Measurements from ENCODE around the gene HDGFL2. TPM values are rescaled to one million over a fixed set of nuclear protein-coding genes. Genes with fewer than 3 reads are reported as not detected.
A peak's percentile ranks its signal among the peaks of the same experiment; 100 is the strongest.

The HDGFL2 gene
- total and polyA plus RNA-seq, 4 donors: 36.5 to 47.0 (median 38.8) TPM

- Histone ChIP-seq H3K9me3 (ENCODE audit: control insufficient read depth in 4 of 4, insufficient read depth in 3 of 4, low read length in 3 of 4) (no peaks in the 10 kb centered on the region), H3K27me3 (ENCODE audit: control insufficient read depth in 3 of 3, insufficient read depth in 3 of 3, low read length in 2 of 3) (no peaks in the 10 kb centered on the region), H3K9ac (ENCODE audit: insufficient read depth in 1 of 2, low read length in 2 of 2) (no peak overlapping the region), H3K4me1 (ENCODE audit: control insufficient read depth in 5 of 5, insufficient read depth in 5 of 5, low read length in 5 of 5) (no peaks in the 10 kb centered on the region), H3K36me3 (ENCODE audit: control insufficient read depth in 4 of 4, insufficient read depth in 4 of 4, low read length in 4 of 4) (no peaks in the 10 kb centered on the region), H3K4me3 (no peak overlapping the region), H3K27ac (ENCODE audit: low read depth in 1 of 2, low read length in 1 of 2) (peak overlapping the region in 1 of 2 donors; percentile 64)
- ATAC-seq (ENCODE audit: insufficient read depth, low FRiP score): no peak
- 93 to 96% methylated on average over 6 of the region's 6 CpGs for WGBS, 2 donors
- TF ChIP-seq, protein P1, sequence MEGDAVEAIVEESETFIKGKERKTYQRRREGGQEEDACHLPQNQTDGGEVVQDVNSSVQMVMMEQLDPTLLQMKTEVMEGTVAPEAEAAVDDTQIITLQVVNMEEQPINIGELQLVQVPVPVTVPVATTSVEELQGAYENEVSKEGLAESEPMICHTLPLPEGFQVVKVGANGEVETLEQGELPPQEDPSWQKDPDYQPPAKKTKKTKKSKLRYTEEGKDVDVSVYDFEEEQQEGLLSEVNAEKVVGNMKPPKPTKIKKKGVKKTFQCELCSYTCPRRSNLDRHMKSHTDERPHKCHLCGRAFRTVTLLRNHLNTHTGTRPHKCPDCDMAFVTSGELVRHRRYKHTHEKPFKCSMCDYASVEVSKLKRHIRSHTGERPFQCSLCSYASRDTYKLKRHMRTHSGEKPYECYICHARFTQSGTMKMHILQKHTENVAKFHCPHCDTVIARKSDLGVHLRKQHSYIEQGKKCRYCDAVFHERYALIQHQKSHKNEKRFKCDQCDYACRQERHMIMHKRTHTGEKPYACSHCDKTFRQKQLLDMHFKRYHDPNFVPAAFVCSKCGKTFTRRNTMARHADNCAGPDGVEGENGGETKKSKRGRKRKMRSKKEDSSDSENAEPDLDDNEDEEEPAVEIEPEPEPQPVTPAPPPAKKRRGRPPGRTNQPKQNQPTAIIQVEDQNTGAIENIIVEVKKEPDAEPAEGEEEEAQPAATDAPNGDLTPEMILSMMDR (IDR thresholded peaks at IDR 0.05; ENCODE audit: control extremely low read depth, extremely low read depth): no peak
- DNase-seq: no peak
Measured at GRCh38 chr19:4519172-4519496, 47.0 kb downstream of the HDGFL2 start.

DNA sequence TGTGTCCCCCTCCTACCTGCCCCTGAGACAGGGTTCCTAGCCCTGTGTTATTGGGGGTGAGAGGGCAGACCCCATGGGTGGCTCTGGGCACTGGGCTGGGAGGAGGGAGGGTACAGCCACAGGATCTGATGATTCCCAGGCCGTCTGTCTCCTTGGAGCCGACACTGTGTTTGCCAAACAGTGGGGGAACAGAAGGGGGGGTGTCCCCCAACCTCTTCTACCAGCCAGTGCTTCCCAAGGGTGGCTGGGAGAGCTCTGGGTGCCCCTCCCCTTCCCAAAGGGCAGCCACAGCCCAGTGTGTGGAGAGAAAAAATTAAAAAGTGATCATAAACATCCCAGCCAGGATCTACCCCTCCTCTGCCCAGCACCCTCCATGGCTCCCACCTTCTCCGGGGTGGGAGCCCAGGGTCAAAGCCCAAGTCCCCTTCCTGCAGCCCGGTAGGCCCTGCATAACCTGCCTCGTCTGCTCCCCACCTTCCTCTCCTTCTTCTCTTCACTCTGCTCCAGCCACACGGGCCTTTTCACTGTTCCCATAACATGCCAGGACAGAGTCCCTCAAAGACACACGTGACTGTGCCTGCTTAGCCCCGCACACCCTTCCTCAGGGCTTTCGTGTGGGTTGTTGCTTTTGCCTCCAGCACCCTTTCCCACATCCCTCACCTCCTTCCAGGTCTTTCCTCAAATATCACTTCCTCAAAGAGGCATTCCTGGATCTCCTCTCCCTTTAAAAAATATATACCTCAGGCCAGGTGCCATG lies 47.6 kb downstream of the HDGFL2 start:
- no peak for ATAC-seq (ENCODE audit: insufficient read depth, low FRiP score)

GRCh38 chr19:4521170-4521887 lies 49.2 kb downstream of the HDGFL2 start:
- DNase-seq (no peak), ATAC-seq (ENCODE audit: insufficient read depth, low FRiP score) (no peak)
- no peak overlapping the region for H3K4me3 ChIP-seq
- no peak overlapping the region for H3K27ac ChIP-seq (ENCODE audit: low read depth in 1 of 2, low read length in 1 of 2)
- 78 to 83% methylated on average over 10 to 11 of the region's 11 CpGs for WGBS, 2 donors
- no peaks in the 10 kb centered on the region for H3K36me3 ChIP-seq (ENCODE audit: control insufficient read depth in 4 of 4, insufficient read depth in 4 of 4, low read length in 4 of 4)
- no peaks in the 10 kb centered on the region for H3K9me3 ChIP-seq (ENCODE audit: control insufficient read depth in 4 of 4, insufficient read depth in 3 of 4, low read length in 3 of 4)
- no peak overlapping the region for H3K9ac ChIP-seq (ENCODE audit: insufficient read depth in 1 of 2, low read length in 2 of 2)
- no peaks in the 10 kb centered on the region for H3K27me3 ChIP-seq (ENCODE audit: control insufficient read depth in 3 of 3, insufficient read depth in 3 of 3, low read length in 2 of 3)
- H3K4me1 ChIP-seq (ENCODE audit: control insufficient read depth in 5 of 5, insufficient read depth in 5 of 5, low read length in 5 of 5): peaks cover 0 to 4% (median 0%) of the 10 kb centered on the region in 5 donors
- TF ChIP-seq, protein P1 (IDR thresholded peaks at IDR 0.05; ENCODE audit: control extremely low read depth, extremely low read depth): no peak

More for the DNA sequence above, 47.6 kb downstream of the HDGFL2 start:
- Histone ChIP-seq H3K27ac (ENCODE audit: low read depth in 1 of 2, low read length in 1 of 2) (peak overlapping the region in 1 of 2 donors; percentile 64), H3K4me3 (no peak overlapping the region), H3K9me3 (ENCODE audit: control insufficient read depth in 4 of 4, insufficient read depth in 3 of 4, low read length in 3 of 4) (no peaks in the 10 kb centered on the region), H3K4me1 (ENCODE audit: control insufficient read depth in 5 of 5, insufficient read depth in 5 of 5, low read length in 5 of 5) (no peaks in the 10 kb centered on the region), H3K9ac (ENCODE audit: insufficient read depth in 1 of 2, low read length in 2 of 2) (no peak overlapping the region), H3K27me3 (ENCODE audit: control insufficient read depth in 3 of 3, insufficient read depth in 3 of 3, low read length in 2 of 3) (no peaks in the 10 kb centered on the region), H3K36me3 (ENCODE audit: control insufficient read depth in 4 of 4, insufficient read depth in 4 of 4, low read length in 4 of 4) (no peaks in the 10 kb centered on the region)
- 70 to 76% methylated on average over 9 of the region's 9 CpGs for WGBS, 2 donors
- TF ChIP-seq, protein P1 (IDR thresholded peaks at IDR 0.05; ENCODE audit: control extremely low read depth, extremely low read depth): no peak
- no peak for DNase-seq

Data from lung (tissue), 12 donors.